AG04450 (cell line): Measurements from ENCODE around the gene PIN4. TPM values are rescaled to one million over a fixed set of nuclear protein-coding genes. Genes with fewer than 3 reads are reported as not detected.

ENCODE experiments used
- CTCF ChIA-PET: fragments of 300-600, 350-600 bp; formaldehyde crosslinking; extraction: SDS; loops from one replicate; lab custom pipeline; 2022; ENCODE audit warnings: antibody characterized with exemption, inconsistent platforms; lab: Charles Lee
- POLR2A ChIA-PET: fragments of 350-600 bp; formaldehyde crosslinking; extraction: SDS; loops from one replicate; lab custom pipeline; 2021; ENCODE audit warnings: antibody characterized with exemption, inconsistent platforms; lab: Yijun Ruan, JAX
- DNase-seq: peaks from one replicate; pipeline ENCODE4 v3.0.0-alpha.2; 2011; ENCODE audit warnings: low read depth, low spot score
- H3K27ac ChIP-seq: one replicate; pipeline ENCODE4 v1.5.1; 2012; ENCODE audit warnings: low read depth, low read length, control low read depth
- H3K27me3 ChIP-seq: one replicate; pipeline ENCODE4 v1.6.0; 2012; ENCODE audit warnings: low read length; ENCODE audit not compliant: control insufficient read depth, insufficient read depth
- H3K4me3 ChIP-seq: 2 replicates; pipeline ENCODE4 v1.5.1; 2011; ENCODE audit warnings: mild to moderate bottlenecking, low read depth, low read length, control low read depth
- H3K9me3 ChIP-seq: 2 replicates; pipeline ENCODE4 v1.5.1; 2012; ENCODE audit warnings: low read length; ENCODE audit not compliant: control insufficient read depth, insufficient read depth
- polyA plus RNA-seq: library from polyadenylated mRNA; depleted of rRNA; stranded (reverse); fragments of >200 nt; gene quantifications from 2 replicates; pipeline ENCODE4 v1.2.3, GENCODE V29; 2011
- TF ChIP-seq, protein P1 (sequence below): IDR thresholded peaks from 2 replicates; pipeline ENCODE4 v1.5.1; 2011; ENCODE audit warnings: low read depth, low read length, control low read depth, inconsistent platforms

The PIN4 gene
- polyA plus RNA-seq, 1 experiment = 16.9 TPM

DNA sequence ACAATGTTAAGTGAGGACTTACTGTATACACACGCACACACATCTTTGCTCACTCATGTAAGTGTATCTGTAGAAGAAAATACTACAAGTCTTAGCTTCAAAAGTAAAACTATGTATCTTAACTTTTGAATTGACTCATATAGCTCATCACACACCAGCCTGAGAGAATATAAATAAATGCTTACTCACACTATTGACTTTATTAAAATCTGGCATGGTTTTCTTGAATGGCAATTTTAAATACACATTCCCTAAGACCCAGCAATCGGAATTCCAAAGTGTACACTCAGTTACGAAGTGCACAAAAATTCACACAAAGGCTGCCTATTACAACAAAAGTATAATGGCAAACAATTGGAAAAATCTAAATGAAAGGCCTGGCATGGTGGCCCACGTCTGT lies 55.3 kb downstream of the PIN4 start:
- no peak for DNase-seq
- peak overlapping the region; percentile 31 for H3K27ac ChIP-seq
- no peak overlapping the region for H3K4me3 ChIP-seq
- TF ChIP-seq, protein P1, sequence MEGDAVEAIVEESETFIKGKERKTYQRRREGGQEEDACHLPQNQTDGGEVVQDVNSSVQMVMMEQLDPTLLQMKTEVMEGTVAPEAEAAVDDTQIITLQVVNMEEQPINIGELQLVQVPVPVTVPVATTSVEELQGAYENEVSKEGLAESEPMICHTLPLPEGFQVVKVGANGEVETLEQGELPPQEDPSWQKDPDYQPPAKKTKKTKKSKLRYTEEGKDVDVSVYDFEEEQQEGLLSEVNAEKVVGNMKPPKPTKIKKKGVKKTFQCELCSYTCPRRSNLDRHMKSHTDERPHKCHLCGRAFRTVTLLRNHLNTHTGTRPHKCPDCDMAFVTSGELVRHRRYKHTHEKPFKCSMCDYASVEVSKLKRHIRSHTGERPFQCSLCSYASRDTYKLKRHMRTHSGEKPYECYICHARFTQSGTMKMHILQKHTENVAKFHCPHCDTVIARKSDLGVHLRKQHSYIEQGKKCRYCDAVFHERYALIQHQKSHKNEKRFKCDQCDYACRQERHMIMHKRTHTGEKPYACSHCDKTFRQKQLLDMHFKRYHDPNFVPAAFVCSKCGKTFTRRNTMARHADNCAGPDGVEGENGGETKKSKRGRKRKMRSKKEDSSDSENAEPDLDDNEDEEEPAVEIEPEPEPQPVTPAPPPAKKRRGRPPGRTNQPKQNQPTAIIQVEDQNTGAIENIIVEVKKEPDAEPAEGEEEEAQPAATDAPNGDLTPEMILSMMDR = no peak
- CTCF ChIA-PET = no interaction called here
- POLR2A ChIA-PET = no interaction called here
- no peaks in the 10 kb centered on the region for H3K27me3 ChIP-seq
- H3K9me3 ChIP-seq = no peaks in the 10 kb centered on the region

GRCh38 chrX:72238183-72238582 lies 56.6 kb downstream of the PIN4 start:
- ChIA-PET CTCF (interaction anchor here (0.6 kb wide), 1 partner anchor 39 kb away, joined by 3 read pairs; the partner anchor contains the start of gene RPS4X), POLR2A (interaction anchor here (0.5 to 1.2 kb wide), 7 partner anchors 26 to 173 kb away, joined by 3 to 6 read pairs (median 4); partner anchors contain the start of genes PIN4 and RPS4X)
- no peak for DNase-seq
- Histone ChIP-seq H3K4me3 (peak overlapping the region; percentile 57), H3K27me3 (no peaks in the 10 kb centered on the region), H3K9me3 (no peaks in the 10 kb centered on the region), H3K27ac (no peak overlapping the region)
- TF ChIP-seq, protein P1 = no peak

DNA sequence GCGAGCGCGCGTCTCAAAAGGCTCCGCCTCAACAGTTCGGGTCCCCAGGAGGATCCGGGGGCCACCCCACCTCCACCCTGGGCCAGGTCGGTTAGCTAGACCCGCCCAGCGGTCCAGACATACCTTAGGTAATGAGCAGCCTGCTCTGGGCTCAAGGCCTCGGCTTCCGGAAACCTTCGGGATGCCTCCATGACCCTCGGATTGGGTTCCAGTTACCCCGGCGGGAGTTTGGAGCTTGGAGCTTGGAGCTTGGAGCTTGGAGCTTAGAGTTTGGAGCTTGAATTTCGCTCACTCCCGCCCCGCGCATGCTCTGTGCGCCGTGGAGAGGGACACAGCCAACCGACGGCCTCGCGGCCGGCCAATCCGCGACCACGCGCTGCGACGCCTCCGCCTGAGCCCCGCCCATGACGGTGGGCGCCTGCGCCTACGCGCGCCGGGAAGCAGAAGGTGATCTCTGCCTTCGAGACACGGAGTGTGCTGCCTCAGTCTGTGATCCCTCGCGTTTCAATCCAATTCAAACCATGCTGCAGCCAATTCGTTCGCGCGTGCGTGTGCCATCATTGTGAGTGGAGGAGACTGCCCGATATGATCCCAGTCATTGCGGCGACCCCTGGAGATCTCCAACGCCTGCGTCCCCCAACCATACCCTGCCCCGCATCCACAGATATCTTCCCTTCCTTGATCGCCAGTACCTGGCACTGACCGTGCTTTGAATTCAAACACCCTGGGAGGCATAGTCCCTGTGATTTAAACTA lies 57.3 kb downstream of the PIN4 start, which contains the start of gene ERCC6L:
TSS of gene ERCC6L (minus strand) at position 307 of the 755 bp plus-strand sequence. CDS start at position 191, 116 bp downstream.
- CTCF ChIA-PET = interaction anchor here (0.6 kb wide), 1 partner anchor 38 kb away, joined by 3 read pairs; the partner anchor contains the start of gene RPS4X
- TF ChIP-seq, protein P1 = no peak
- Histone ChIP-seq H3K27ac (no peak within 1 kb of the TSS), H3K27me3 (no peaks in the 10 kb centered on the region), H3K4me3 (peak within 1 kb of the TSS; percentile 57), H3K9me3 (no peaks in the 10 kb centered on the region)
- peak; percentile 55 for DNase-seq
- POLR2A ChIA-PET = interaction anchor here (0.5 to 1.2 kb wide), 7 partner anchors 10 to 174 kb away, joined by 3 to 6 read pairs (median 4); partner anchors contain the start of genes PIN4 and RPS4X

DNA sequence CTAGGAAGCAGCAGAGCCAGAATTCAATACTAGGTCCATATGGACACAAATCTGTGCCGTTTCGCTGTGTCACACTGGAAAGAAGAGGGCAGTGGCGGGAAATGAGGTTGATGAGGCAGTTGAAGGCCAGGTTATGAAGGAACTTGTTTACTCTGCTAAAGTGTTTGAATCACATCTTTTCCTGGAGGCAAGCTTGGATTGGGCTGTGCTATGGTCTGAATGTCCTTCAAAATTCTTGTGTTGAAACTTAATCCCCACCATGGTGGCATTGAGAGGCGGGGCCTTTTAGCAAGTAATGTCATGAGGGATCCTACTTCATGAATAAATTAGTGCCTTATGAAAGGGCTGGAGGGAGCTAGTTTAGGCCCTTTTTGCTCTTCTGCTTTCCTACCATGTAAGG lies 59.4 kb downstream of the PIN4 start:
- no peak overlapping the region for H3K4me3 ChIP-seq
- no peak overlapping the region for H3K27ac ChIP-seq
- H3K9me3 ChIP-seq = no peaks in the 10 kb centered on the region
- TF ChIP-seq, protein P1 = no peak
- no peaks in the 10 kb centered on the region for H3K27me3 ChIP-seq
- CTCF ChIA-PET = no interaction called here
- no peak for DNase-seq
- POLR2A ChIA-PET = no interaction called here

GRCh38 chrX:72243472-72243871 lies 61.9 kb downstream of the PIN4 start:
- POLR2A ChIA-PET = interaction anchor here (1.2 to 1.8 kb wide), 2 partner anchors 33 to 62 kb away, joined by 4 to 12 read pairs; partner anchors contain the start of genes PIN4 and RPS4X
- TF ChIP-seq, protein P1 = no peak
- no peaks in the 10 kb centered on the region for H3K9me3 ChIP-seq
- CTCF ChIA-PET = interaction anchor here (1.5 to 3.5 kb wide), 3 partner anchors 14 to 297 kb away, joined by 3 to 35 read pairs (median 8); partner anchors contain the start of gene RPS4X
- DNase-seq = no peak
- no peak overlapping the region for H3K27ac ChIP-seq
- no peak overlapping the region for H3K4me3 ChIP-seq
- no peaks in the 10 kb centered on the region for H3K27me3 ChIP-seq
